Measurements from ENCODE around the gene MRPS23. TPM values are rescaled to one million over a fixed set of nuclear protein-coding genes. Genes with fewer than 3 reads are reported as not detected.

Gene MRPS23
- total RNA-seq, 6 experiments from 2014 or later = 13.0 to 23.0 (median 15.2) TPM

DNA sequence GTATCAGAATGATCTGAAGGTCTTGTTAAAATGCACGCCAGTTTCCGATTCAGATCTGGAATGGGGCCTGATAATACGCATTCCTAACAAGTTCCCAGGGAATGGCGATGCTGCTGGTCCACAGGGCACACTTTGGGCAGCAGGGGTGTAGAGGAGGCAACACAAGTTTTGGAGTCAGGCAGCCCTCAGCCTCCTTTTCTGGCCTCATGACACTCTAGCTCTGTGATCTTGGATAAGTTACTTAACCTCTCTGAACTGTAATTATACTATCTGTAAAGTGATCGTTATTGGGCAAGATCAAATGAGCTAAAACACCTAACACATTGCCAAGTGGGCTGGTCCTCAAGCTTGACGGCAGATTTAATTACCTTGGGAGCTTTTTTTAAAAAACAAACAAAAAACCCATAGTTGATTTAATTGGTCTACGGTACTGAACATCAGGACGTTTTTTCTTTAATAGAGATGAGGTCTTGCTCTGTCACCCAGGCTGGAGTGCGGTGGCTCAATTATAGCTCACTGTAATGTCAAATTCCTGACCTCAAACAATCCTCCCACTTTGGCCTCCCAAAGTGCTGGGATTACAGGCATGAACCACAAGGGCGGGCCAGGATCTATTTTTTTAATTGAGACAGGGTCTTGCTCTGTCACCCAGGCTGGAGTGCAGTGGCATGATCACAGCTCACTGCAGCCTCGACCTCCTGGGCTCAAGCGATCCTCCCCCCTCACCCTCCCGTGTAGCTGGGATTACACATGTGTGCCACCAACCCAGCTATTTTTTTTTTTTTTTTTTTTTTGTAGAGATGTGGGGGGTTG lies 10.0 kb upstream of the MRPS23 start:
- DNase-seq (no peak), ATAC-seq (no peak)
- TF ChIP-seq CTCF (IDR thresholded peaks at IDR 0.05) (no peak), POLR2A (IDR thresholded peaks at IDR 0.05) (no peak)
- H3K27me3 ChIP-seq = peaks cover 0 to 6% of the 10 kb centered on the region in 2 donors
- no peaks in the 10 kb centered on the region for H3K36me3 ChIP-seq
- no peak overlapping the region for H3K4me3 ChIP-seq
- H3K4me1 ChIP-seq = peaks cover 0 to 8% (median 0%) of the 10 kb centered on the region in 4 donors
- H3K27ac ChIP-seq = no peak overlapping the region
- no peaks in the 10 kb centered on the region for H3K9me3 ChIP-seq
- intact Hi-C loops (cut with DNase I) = loop anchor here (5.0 to 10.0 kb wide), 3 partner anchors 135 to 255 kb away; no protein-coding TSS in a partner anchor
- 36% methylated on average over 7 of the region's 13 CpGs for WGBS (ENCODE audit: insufficient coverage, low coverage, low lambda C conversion rate, missing lambda C conversion rate)

DNA sequence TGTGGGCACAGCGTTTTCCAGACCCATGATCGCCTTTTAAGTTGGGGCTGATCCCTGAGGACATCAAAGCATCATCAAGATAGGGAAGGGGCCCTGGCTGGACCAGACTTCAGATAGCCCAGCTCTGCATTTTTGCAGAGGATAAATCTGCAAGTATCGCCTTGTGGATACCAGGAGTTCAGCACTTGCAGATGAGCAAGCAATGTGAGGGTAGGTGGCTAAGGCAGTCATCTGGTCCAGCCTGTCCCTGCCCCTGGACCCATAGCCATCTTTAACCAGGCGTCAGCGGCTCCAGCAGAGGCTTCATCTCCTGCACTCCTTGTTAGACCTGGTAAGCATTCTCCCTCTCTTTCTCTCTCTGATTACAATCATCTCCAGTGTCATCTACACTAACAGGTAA lies 9.0 kb upstream of the MRPS23 start:
- no peak for DNase-seq
- Histone ChIP-seq H3K9me3 (no peaks in the 10 kb centered on the region), H3K4me3 (no peak overlapping the region), H3K27me3 (peaks cover 0 to 6% of the 10 kb centered on the region in 2 donors), H3K27ac (no peak overlapping the region), H3K4me1 (peaks cover 0 to 8% (median 0%) of the 10 kb centered on the region in 4 donors), H3K36me3 (no peaks in the 10 kb centered on the region)
- intact Hi-C loops (cut with DNase I) = loop anchor here in 1 of 2 donors (5.0 kb wide), 1 partner anchor 143 kb away; no protein-coding TSS in a partner anchor
- no peak for ATAC-seq
- TF ChIP-seq CTCF (IDR thresholded peaks at IDR 0.05) = no peak
- no peak for TF ChIP-seq POLR2A (IDR thresholded peaks at IDR 0.05)
- 65% methylated on average over 2 of the region's 5 CpGs for WGBS (ENCODE audit: insufficient coverage, low coverage, low lambda C conversion rate, missing lambda C conversion rate)

DNA sequence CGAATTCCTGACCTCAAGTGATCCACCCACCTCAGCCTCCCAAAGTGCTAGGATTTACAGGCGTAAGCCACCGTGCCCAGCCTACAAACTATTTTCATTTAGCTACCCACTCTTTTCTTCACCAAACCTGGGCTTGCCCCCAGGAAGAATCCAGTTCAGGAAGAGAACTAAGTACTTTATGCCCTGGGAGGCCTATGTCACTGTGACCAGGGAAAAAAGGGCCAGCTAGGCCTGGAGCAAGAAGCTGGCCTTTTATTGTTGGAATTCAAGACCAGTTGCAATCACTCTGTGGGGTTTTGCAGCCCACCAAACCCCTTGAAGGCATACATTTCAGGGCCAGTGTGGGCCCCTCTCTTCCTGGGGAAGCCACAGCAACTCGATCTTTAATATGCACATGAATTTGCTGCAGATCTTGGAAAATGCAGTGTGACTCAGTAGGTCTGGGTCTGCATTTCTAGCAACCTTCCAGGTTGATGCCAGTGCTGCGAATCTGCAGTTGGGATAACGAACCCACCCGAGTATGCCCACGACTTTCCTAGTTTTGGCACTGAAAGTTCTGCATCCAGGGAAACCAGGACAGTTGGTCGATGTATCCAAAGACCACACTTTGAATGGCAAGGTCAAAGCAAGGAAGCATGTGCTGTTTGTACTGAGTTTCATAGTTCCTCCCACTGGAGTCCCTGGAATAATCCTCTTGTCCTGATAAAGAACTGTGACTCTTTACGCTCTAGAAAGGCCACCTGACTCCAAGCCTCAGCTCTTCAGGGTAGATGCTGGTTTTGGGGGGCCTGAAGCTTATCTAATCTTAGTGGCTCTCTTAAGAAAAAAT lies 7.2 kb upstream of the MRPS23 start:
- Histone ChIP-seq H3K4me3 (no peak overlapping the region), H3K27me3 (peaks cover 0 to 3% of the 10 kb centered on the region in 2 donors), H3K4me1 (peaks cover 0 to 8% (median 0%) of the 10 kb centered on the region in 4 donors), H3K36me3 (no peaks in the 10 kb centered on the region), H3K27ac (no peak overlapping the region), H3K9me3 (no peaks in the 10 kb centered on the region)
- intact Hi-C loops (cut with DNase I) = loop anchor here in 1 of 2 donors (5.0 kb wide), 1 partner anchor 145 kb away; no protein-coding TSS in a partner anchor
- WGBS (ENCODE audit: insufficient coverage, low coverage, low lambda C conversion rate, missing lambda C conversion rate) = 58% methylated on average over 8 of the region's 10 CpGs
- ATAC-seq (no peak), DNase-seq (no peak)
- TF ChIP-seq CTCF (IDR thresholded peaks at IDR 0.05) = no peak

- H3K4me1 ChIP-seq = no peaks in the 10 kb centered on the region
- ATAC-seq = peak in 1 of 4 donors; percentile 39
These were observed 5.7 kb upstream of the MRPS23 start for GRCh38 chr17:57855391-57856035.

More at GRCh38 chr17:57855391-57856035, 5.7 kb upstream of the MRPS23 start:
- Histone ChIP-seq H3K36me3 (no peaks in the 10 kb centered on the region), H3K27me3 (no peaks in the 10 kb centered on the region), H3K27ac (no peak overlapping the region), H3K9me3 (no peaks in the 10 kb centered on the region), H3K4me3 (no peak overlapping the region)
- WGBS (ENCODE audit: insufficient coverage, low coverage, low lambda C conversion rate, missing lambda C conversion rate) = 48% methylated on average over 5 of the region's 6 CpGs
- intact Hi-C loops (cut with DNase I) = loop anchor here in 1 of 2 donors (5.0 kb wide), 1 partner anchor 147 kb away; no protein-coding TSS in a partner anchor
- DNase-seq = peak in 1 of 3 donors; percentile 64
- no peak for TF ChIP-seq POLR2A (IDR thresholded peaks at IDR 0.05)
- TF ChIP-seq CTCF (IDR thresholded peaks at IDR 0.05) = no peak

All from right lobe of liver (tissue), 6 donors.